OCI-LY7 (cell line): ENCODE data around the gene QPRT.

ENCODE experiments used
- EZH2phosphoT487 ChIP-seq: fragments of 200-600 bp; sonication (generic); IDR thresholded peaks from 2 replicates; pipeline ENCODE4 v1.6.1; 2018; ENCODE audit warnings: low read depth, borderline replicate concordance, mild to moderate bottlenecking, mixed run types, antibody characterized with exemption, low read length, moderate library complexity, mixed read lengths
- TF ChIP-seq, protein P1 (sequence below): fragments of 200-600 bp; sonication (generic); conservative IDR thresholded peaks from 2 replicates; pipeline ENCODE4 v1.5.1; 2014; ENCODE audit warnings: mild to moderate bottlenecking, antibody characterized with exemption, low read length, moderate library complexity, mixed read lengths

DNA sequence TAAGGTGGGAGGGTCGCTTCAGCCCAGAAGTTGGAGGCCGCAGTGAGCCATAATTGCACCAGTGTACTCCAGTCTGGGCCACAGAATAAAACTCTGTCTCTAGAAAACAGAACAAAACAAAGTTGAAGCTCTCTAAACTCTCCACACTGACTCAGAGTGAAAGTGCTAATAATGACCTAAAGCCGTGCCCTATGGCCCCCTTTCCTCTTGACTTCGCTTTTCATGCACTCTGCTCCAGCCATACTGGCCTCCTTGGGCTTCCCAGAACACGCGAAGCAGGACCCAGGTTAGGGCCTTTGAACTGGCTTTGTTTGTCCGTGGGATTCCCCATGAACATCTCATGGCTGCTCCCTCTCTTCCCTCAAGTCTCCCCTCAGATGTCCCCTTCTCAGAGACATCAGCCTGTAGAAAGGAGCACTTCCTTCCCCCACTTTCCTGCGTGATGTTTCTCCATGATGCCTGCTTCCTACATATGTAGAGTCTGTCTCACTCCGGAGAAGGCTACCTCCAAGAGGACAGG is 34.6 kb upstream of the QPRT start:
- TF ChIP-seq, protein P1, sequence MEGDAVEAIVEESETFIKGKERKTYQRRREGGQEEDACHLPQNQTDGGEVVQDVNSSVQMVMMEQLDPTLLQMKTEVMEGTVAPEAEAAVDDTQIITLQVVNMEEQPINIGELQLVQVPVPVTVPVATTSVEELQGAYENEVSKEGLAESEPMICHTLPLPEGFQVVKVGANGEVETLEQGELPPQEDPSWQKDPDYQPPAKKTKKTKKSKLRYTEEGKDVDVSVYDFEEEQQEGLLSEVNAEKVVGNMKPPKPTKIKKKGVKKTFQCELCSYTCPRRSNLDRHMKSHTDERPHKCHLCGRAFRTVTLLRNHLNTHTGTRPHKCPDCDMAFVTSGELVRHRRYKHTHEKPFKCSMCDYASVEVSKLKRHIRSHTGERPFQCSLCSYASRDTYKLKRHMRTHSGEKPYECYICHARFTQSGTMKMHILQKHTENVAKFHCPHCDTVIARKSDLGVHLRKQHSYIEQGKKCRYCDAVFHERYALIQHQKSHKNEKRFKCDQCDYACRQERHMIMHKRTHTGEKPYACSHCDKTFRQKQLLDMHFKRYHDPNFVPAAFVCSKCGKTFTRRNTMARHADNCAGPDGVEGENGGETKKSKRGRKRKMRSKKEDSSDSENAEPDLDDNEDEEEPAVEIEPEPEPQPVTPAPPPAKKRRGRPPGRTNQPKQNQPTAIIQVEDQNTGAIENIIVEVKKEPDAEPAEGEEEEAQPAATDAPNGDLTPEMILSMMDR: no peak
- no peak for TF ChIP-seq EZH2phosphoT487
